ENCODE measurements around the gene SLC11A1. TPM values are rescaled to one million over a fixed set of nuclear protein-coding genes. Genes with fewer than 3 reads are reported as not detected.

SLC11A1 gene
- 1 to 10 TPM; 1.1 to 1.8 TPM for total RNA-seq

DNA sequence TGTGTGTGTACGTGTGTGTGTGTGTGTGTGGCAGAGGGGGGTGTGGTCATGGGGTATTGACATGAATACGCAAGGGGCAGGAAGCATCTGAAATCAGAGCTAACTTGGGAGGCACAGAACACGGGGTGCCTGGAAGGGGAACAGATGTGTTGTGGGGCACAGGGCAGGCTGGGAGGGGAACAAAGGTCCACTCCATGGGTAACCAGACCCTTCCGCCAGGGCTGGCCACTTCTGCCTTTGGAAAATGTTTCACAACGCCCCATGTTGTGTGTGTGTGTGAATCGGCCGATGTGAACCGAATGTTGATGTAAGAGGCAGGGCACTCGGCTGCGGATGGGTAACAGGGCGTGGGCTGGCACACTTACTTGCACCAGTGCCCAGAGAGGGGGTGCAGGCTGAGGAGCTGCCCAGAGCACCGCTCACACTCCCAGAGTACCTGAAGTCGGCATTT, at the start of gene SLC11A1:
TSS of gene SLC11A1 (plus strand) at position 358 of the 451 bp plus-strand sequence. CDS start 96 bp downstream, outside the sequence.
- no peak within 1 kb of the TSS for H3K27ac ChIP-seq
- DNase-seq: no peak
- no peaks in the 10 kb centered on the region for H3K4me1 ChIP-seq
- no peaks in the 10 kb centered on the region for H3K9me3 ChIP-seq
- H3K4me3 ChIP-seq: no peak within 1 kb of the TSS
- intact Hi-C loops (cut with DNase I): no loop called here
- no peaks in the 10 kb centered on the region for H3K36me3 ChIP-seq
- TF ChIP-seq CTCF (IDR thresholded peaks at IDR 0.05): no peak
- peak within 1 kb of the TSS in 1 of 2 donors; percentile 2 for H3K9ac ChIP-seq (ENCODE audit: low read depth in 2 of 2, low read length in 2 of 2)
- H3K27me3 ChIP-seq: no peaks in the 10 kb centered on the region

GRCh38 chr2:218332288-218332687, 49.8 kb upstream of the SLC11A1 start:
- H3K4me1 ChIP-seq: no peaks in the 10 kb centered on the region
- no peak for TF ChIP-seq CTCF (IDR thresholded peaks at IDR 0.05)
- peak overlapping the region in 1 of 2 donors; percentile 34 for H3K9ac ChIP-seq (ENCODE audit: low read depth in 2 of 2, low read length in 2 of 2)
- no peak for DNase-seq
- no peaks in the 10 kb centered on the region for H3K9me3 ChIP-seq
- H3K36me3 ChIP-seq: no peaks in the 10 kb centered on the region
- no peak overlapping the region for H3K4me3 ChIP-seq
- intact Hi-C loops (cut with DNase I): no loop called here
- H3K27ac ChIP-seq: peak overlapping the region; percentile 32
- no peaks in the 10 kb centered on the region for H3K27me3 ChIP-seq

- intact Hi-C loops (cut with DNase I): no loop called here
- H3K9me3 ChIP-seq: no peaks in the 10 kb centered on the region
- H3K4me3 ChIP-seq: no peak overlapping the region
- TF ChIP-seq CTCF (IDR thresholded peaks at IDR 0.05): no peak
- H3K9ac ChIP-seq (ENCODE audit: low read depth in 2 of 2, low read length in 2 of 2): peak overlapping the region in 1 of 2 donors; percentile 24
- DNase-seq: peak; percentile 19
- no peaks in the 10 kb centered on the region for H3K27me3 ChIP-seq
- H3K4me1 ChIP-seq: no peaks in the 10 kb centered on the region
- no peaks in the 10 kb centered on the region for H3K36me3 ChIP-seq
- H3K27ac ChIP-seq: peak overlapping the region; percentile 36
These were observed 49.0 kb upstream of the SLC11A1 start for GRCh38 chr2:218332920-218333645.

GRCh38 chr2:218334531-218334930, 47.5 kb upstream of the SLC11A1 start:
- H3K27ac ChIP-seq: no peak overlapping the region

GRCh38 chr2:218340656-218341055, 41.4 kb upstream of the SLC11A1 start:
- H3K9me3 ChIP-seq: no peaks in the 10 kb centered on the region
- H3K27me3 ChIP-seq: no peaks in the 10 kb centered on the region
- no peaks in the 10 kb centered on the region for H3K4me1 ChIP-seq
- H3K36me3 ChIP-seq: no peaks in the 10 kb centered on the region
- no peak overlapping the region for H3K4me3 ChIP-seq
- no peak for TF ChIP-seq CTCF (IDR thresholded peaks at IDR 0.05)
- H3K27ac ChIP-seq: no peak overlapping the region
- intact Hi-C loops (cut with DNase I): no loop called here
- no peak overlapping the region for H3K9ac ChIP-seq (ENCODE audit: low read depth in 2 of 2, low read length in 2 of 2)
- no peak for DNase-seq

More at GRCh38 chr2:218334531-218334930, 47.5 kb upstream of the SLC11A1 start:
- no peaks in the 10 kb centered on the region for H3K9me3 ChIP-seq
- no peaks in the 10 kb centered on the region for H3K4me1 ChIP-seq
- intact Hi-C loops (cut with DNase I): no loop called here
- H3K27me3 ChIP-seq: no peaks in the 10 kb centered on the region
- no peak overlapping the region for H3K4me3 ChIP-seq
- no peak for DNase-seq
- no peak overlapping the region for H3K9ac ChIP-seq (ENCODE audit: low read depth in 2 of 2, low read length in 2 of 2)
- H3K36me3 ChIP-seq: no peaks in the 10 kb centered on the region
- no peak for TF ChIP-seq CTCF (IDR thresholded peaks at IDR 0.05)
